ENCODE data around the gene KCTD10. TPM values are rescaled to one million over a fixed set of nuclear protein-coding genes. Genes with fewer than 3 reads are reported as not detected.

KCTD10 gene
- total and polyA plus RNA-seq, 9 of the 15 experiments (the other 6 are each of a cell fraction or from before 2014, with no cell fraction given), result 1.9 to 37.5 (median 15.7) TPM

DNA sequence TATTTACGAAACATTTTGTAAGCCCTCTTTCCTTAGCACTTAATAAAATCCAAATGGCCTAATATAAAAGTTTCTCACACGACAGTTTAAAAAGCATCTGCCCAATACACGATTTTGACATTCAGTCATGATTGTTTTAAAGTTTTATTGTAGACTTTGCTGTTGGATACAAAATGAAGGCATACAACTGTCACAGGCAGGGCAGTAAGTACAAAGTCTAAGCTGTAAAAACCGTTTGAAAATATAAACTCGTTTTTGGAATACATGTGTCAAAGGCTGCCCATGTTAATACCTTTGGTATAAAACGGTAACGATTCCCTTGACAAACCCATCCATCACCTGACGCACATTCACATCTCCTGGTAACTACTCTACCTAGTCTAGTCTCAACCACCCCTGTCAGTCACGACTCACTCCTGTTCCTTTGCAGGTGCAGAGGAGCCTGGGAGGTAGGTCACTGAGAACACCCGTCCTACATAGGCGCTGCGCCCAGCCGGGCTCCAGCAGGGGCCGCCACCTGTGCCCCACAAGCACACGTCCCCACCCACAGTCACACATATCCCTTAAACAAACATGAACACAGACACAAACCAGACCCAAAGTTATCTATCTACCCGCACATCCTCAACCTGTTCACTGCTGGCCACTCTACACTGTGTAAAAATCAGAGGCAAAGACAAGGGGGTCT, 27.1 kb downstream of the KCTD10 start (continued):
- TF ChIP-seq POLR2AphosphoS2 (IDR thresholded peaks at IDR 0.05; ENCODE audit: low read length), result no peak
- TF ChIP-seq ZFP1 (CRISPR knock-in tag; IDR thresholded peaks at IDR 0.05), result no peak
- TF ChIP-seq ZNF175 (CRISPR knock-in tag; IDR thresholded peaks at IDR 0.05; ENCODE audit: low read depth), result no peak
- no peak for TF ChIP-seq DEAF1 (CRISPR knock-in tag; IDR thresholded peaks at IDR 0.05)
- no peak for TF ChIP-seq PTRF (tag; IDR thresholded peaks at IDR 0.05)
- TF ChIP-seq ZNF668 (CRISPR knock-in tag; IDR thresholded peaks at IDR 0.05), result no peak
- no peak for TF ChIP-seq SP1 (CRISPR knock-in tag; IDR thresholded peaks at IDR 0.05)
- TF ChIP-seq, protein P1, sequence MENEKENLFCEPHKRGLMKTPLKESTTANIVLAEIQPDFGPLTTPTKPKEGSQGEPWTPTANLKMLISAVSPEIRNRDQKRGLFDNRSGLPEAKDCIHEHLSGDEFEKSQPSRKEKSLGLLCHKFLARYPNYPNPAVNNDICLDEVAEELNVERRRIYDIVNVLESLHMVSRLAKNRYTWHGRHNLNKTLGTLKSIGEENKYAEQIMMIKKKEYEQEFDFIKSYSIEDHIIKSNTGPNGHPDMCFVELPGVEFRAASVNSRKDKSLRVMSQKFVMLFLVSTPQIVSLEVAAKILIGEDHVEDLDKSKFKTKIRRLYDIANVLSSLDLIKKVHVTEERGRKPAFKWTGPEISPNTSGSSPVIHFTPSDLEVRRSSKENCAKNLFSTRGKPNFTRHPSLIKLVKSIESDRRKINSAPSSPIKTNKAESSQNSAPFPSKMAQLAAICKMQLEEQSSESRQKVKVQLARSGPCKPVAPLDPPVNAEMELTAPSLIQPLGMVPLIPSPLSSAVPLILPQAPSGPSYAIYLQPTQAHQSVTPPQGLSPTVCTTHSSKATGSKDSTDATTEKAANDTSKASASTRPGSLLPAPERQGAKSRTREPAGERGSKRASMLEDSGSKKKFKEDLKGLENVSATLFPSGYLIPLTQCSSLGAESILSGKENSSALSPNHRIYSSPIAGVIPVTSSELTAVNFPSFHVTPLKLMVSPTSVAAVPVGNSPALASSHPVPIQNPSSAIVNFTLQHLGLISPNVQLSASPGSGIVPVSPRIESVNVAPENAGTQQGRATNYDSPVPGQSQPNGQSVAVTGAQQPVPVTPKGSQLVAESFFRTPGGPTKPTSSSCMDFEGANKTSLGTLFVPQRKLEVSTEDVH (IDR thresholded peaks at IDR 0.05; ENCODE audit: low read depth, partially characterized antibody), result no peak
- TF ChIP-seq BRD9 (IDR thresholded peaks at IDR 0.05; ENCODE audit: low read depth, partially characterized antibody), result no peak
- no peak for TF ChIP-seq ZNF717 (CRISPR knock-in tag; IDR thresholded peaks at IDR 0.05)
- TF ChIP-seq CTCFL (IDR thresholded peaks at IDR 0.05; ENCODE audit: borderline replicate concordance, insufficient read depth, low read depth, low read length, poor library complexity, severe bottlenecking), result peak; percentile 31
- TF ChIP-seq FOXA1 (IDR thresholded peaks at IDR 0.05; ENCODE audit: borderline replicate concordance), result no peak
- TF ChIP-seq ZNF197 (CRISPR knock-in tag; IDR thresholded peaks at IDR 0.05; ENCODE audit: low read depth), result no peak
- peak; percentile 32; the same call in 1 of the 2 replicates for TF ChIP-seq PKNOX1 (IDR thresholded peaks at IDR 0.05)
